ENCODE data around the gene DCDC1. TPM values are rescaled to one million over a fixed set of nuclear protein-coding genes. Genes with fewer than 3 reads are reported as not detected.

DCDC1 gene
- polyA plus RNA-seq, 3 donors, result 0.03 TPM; not detected in 2

- Histone ChIP-seq H3K4me3 (replicated peaks in 1 of 3; ENCODE audit: low read depth in 2 of 3, low read length in 3 of 3) (no peak overlapping the region), H4K20me1 (ENCODE audit: insufficient read depth, low read length) (no peaks in the 10 kb centered on the region), H3K9me3 (replicated peaks in 1 of 2; ENCODE audit: control insufficient read depth in 1 of 2, insufficient read depth in 1 of 2, low read length in 2 of 2) (no peaks in the 10 kb centered on the region), H3K27me3 (ENCODE audit: control insufficient read depth in 2 of 2, insufficient read depth in 2 of 2, low read length in 2 of 2) (no peaks in the 10 kb centered on the region), H3K79me2 (ENCODE audit: insufficient read depth, low read length) (no peaks in the 10 kb centered on the region), H3K4me2 (replicated peaks; ENCODE audit: extremely low read depth, low read length, poor library complexity, severe bottlenecking) (no peak overlapping the region), H3K27ac (ENCODE audit: low read depth in 1 of 2, low read length in 2 of 2) (no peak overlapping the region), H3K36me3 (replicated peaks in 1 of 2; ENCODE audit: control insufficient read depth in 1 of 2, insufficient read depth in 2 of 2, low read length in 2 of 2) (no peaks in the 10 kb centered on the region), H3K9ac (ENCODE audit: insufficient read depth, low read length, poor library complexity, severe bottlenecking) (no peak overlapping the region), H2AFZ (ENCODE audit: insufficient read depth, low read depth, low read length, poor library complexity, severe bottlenecking) (no peak overlapping the region), H3K4me1 (ENCODE audit: control insufficient read depth in 1 of 2, insufficient read depth in 2 of 2, low read length in 2 of 2) (no peaks in the 10 kb centered on the region)
- Mint-ChIP-seq H3K4me1 (no peaks in the 10 kb centered on the region), H3K36me3 (no peaks in the 10 kb centered on the region), H3K4me3 (no peak overlapping the region), H3K9me3 (no peaks in the 10 kb centered on the region), H3K27me3 (ENCODE audit: low read depth in 3 of 3) (peaks cover 0 to 2% (median 0%) of the 10 kb centered on the region in 3 donors), H3K27ac (no peak overlapping the region)
- 77% methylated on average over 2 of the region's 8 CpGs for WGBS (ENCODE audit: insufficient coverage)
- intact Hi-C loops (cut with micrococcal nuclease), result no loop called here
- no peak for DNase-seq
- TF ChIP-seq, protein P1, sequence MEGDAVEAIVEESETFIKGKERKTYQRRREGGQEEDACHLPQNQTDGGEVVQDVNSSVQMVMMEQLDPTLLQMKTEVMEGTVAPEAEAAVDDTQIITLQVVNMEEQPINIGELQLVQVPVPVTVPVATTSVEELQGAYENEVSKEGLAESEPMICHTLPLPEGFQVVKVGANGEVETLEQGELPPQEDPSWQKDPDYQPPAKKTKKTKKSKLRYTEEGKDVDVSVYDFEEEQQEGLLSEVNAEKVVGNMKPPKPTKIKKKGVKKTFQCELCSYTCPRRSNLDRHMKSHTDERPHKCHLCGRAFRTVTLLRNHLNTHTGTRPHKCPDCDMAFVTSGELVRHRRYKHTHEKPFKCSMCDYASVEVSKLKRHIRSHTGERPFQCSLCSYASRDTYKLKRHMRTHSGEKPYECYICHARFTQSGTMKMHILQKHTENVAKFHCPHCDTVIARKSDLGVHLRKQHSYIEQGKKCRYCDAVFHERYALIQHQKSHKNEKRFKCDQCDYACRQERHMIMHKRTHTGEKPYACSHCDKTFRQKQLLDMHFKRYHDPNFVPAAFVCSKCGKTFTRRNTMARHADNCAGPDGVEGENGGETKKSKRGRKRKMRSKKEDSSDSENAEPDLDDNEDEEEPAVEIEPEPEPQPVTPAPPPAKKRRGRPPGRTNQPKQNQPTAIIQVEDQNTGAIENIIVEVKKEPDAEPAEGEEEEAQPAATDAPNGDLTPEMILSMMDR (IDR thresholded peaks at IDR 0.05), result no peak
Observed at GRCh38 chr11:31237819-31238760, 131.4 kb downstream of the DCDC1 start.

GRCh38 chr11:31236143-31236542, 133.4 kb downstream of the DCDC1 start:
- H3K36me3 Mint-ChIP-seq, result no peaks in the 10 kb centered on the region
- H3K27ac ChIP-seq (ENCODE audit: low read depth in 1 of 2, low read length in 2 of 2), result no peak overlapping the region
- H3K9me3 ChIP-seq (replicated peaks in 1 of 2; ENCODE audit: control insufficient read depth in 1 of 2, insufficient read depth in 1 of 2, low read length in 2 of 2), result no peaks in the 10 kb centered on the region
- no peak overlapping the region for H3K4me3 Mint-ChIP-seq
- no peak for DNase-seq
- no peak overlapping the region for H3K27ac Mint-ChIP-seq
- H3K27me3 ChIP-seq (ENCODE audit: control insufficient read depth in 2 of 2, insufficient read depth in 2 of 2, low read length in 2 of 2), result no peaks in the 10 kb centered on the region
- no peaks in the 10 kb centered on the region for H3K36me3 ChIP-seq (replicated peaks in 1 of 2; ENCODE audit: control insufficient read depth in 1 of 2, insufficient read depth in 2 of 2, low read length in 2 of 2)
- no CpG with 5 or more reads among the region's 1 CpG for WGBS (ENCODE audit: insufficient coverage)
- no peaks in the 10 kb centered on the region for H3K9me3 Mint-ChIP-seq
- no peak overlapping the region for H3K4me2 ChIP-seq (replicated peaks; ENCODE audit: extremely low read depth, low read length, poor library complexity, severe bottlenecking)
- H3K79me2 ChIP-seq (ENCODE audit: insufficient read depth, low read length), result no peaks in the 10 kb centered on the region
- no peak overlapping the region for H2AFZ ChIP-seq (ENCODE audit: insufficient read depth, low read depth, low read length, poor library complexity, severe bottlenecking)
- no peak overlapping the region for H3K9ac ChIP-seq (ENCODE audit: insufficient read depth, low read length, poor library complexity, severe bottlenecking)
- intact Hi-C loops (cut with micrococcal nuclease), result no loop called here
- no peak overlapping the region for H3K4me3 ChIP-seq (replicated peaks in 1 of 3; ENCODE audit: low read depth in 2 of 3, low read length in 3 of 3)
- TF ChIP-seq, protein P1 (IDR thresholded peaks at IDR 0.05), result no peak
- H3K4me1 Mint-ChIP-seq, result no peaks in the 10 kb centered on the region
- H3K4me1 ChIP-seq (ENCODE audit: control insufficient read depth in 1 of 2, insufficient read depth in 2 of 2, low read length in 2 of 2), result no peaks in the 10 kb centered on the region
- no peaks in the 10 kb centered on the region for H4K20me1 ChIP-seq (ENCODE audit: insufficient read depth, low read length)
- H3K27me3 Mint-ChIP-seq (ENCODE audit: low read depth in 3 of 3), result peaks cover 0 to 1% (median 0%) of the 10 kb centered on the region in 3 donors

All from CD14-positive monocyte (primary cell).